GM12864 (cell line): ENCODE results near the gene CEACAM8.
"Not testable (repeated sequence)": the region's sequence is repeated elsewhere in the genome, so short reads cannot be mapped to it uniquely, and the experiment has no call there.

Source experiments
- DNase-seq: peaks from one replicate; pipeline ENCODE4 v3.0.0-alpha.2; 2011; ENCODE audit warnings: low read depth
- H3K4me3 ChIP-seq: 2 replicates; pipeline ENCODE4 v1.5.1; 2011; ENCODE audit warnings: mild to moderate bottlenecking, low read depth, low read length, control low read depth
- TF ChIP-seq, protein P1 (sequence below): IDR thresholded peaks from 2 replicates; pipeline ENCODE4 v1.5.1; 2011; ENCODE audit warnings: low read depth, mild to moderate bottlenecking, moderate library complexity, low read length, control low read depth, inconsistent platforms; ENCODE audit errors: missing control alignments

The CEACAM8 gene

DNA sequence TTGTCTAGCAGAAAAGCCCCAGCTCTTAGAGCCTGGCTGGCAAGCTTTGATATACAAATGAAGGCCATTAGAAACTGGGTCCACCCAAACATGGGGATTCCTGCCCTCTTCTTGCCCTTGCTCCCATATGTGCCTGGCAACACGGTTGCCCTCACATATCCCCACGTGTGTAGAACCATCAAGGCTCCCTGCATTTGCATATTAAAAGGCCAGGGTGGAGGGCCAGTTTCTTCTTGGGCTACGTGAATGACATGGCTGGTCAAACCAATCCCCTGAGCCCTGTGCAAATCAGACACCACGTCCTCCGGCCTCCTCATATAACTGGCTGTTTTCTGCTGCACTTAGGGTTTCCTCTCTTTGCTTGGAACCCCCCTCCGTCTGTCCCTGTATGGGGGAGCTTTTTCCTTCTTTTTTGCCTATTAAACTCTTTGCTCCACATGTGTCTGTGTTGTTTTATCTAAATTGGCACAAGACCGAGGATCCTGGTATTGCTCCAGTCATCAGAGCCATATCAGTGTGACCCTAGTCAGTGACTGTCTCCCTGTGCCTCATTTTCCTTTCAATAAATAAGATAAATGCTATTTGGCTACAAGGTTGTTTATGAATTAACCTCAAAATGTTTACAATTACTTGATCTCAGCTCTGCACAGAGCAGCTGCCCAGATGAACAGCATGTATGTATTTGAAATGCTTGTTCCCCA lies 36.1 kb downstream of the CEACAM8 start:
- TF ChIP-seq, protein P1, sequence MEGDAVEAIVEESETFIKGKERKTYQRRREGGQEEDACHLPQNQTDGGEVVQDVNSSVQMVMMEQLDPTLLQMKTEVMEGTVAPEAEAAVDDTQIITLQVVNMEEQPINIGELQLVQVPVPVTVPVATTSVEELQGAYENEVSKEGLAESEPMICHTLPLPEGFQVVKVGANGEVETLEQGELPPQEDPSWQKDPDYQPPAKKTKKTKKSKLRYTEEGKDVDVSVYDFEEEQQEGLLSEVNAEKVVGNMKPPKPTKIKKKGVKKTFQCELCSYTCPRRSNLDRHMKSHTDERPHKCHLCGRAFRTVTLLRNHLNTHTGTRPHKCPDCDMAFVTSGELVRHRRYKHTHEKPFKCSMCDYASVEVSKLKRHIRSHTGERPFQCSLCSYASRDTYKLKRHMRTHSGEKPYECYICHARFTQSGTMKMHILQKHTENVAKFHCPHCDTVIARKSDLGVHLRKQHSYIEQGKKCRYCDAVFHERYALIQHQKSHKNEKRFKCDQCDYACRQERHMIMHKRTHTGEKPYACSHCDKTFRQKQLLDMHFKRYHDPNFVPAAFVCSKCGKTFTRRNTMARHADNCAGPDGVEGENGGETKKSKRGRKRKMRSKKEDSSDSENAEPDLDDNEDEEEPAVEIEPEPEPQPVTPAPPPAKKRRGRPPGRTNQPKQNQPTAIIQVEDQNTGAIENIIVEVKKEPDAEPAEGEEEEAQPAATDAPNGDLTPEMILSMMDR: no peak
- no peak overlapping the region for H3K4me3 ChIP-seq
- no peak for DNase-seq

DNA sequence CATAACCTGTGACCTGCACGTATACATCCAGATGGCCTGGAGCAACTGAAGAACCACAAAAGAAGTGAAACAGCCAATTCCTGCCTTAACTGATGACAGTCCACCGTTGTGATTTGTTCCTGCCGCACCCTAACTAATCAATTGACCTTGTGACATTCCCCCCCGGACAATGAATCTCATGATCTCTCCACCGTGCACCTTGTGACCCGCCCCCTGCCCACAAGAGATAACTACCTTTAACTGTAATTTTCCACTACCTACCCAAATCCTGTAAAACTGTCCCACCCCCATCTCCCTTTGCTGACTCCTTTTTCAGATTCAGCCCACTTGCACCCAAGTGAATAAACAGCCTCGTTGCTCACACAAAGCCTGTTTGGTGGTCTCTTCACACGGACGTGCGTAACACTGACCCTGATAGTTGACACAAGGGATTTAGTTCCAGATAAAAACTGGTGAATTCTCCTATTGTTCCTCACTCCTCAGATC lies 37.3 kb downstream of the CEACAM8 start:
- not testable (repeated sequence) for H3K4me3 ChIP-seq, DNase-seq

DNA sequence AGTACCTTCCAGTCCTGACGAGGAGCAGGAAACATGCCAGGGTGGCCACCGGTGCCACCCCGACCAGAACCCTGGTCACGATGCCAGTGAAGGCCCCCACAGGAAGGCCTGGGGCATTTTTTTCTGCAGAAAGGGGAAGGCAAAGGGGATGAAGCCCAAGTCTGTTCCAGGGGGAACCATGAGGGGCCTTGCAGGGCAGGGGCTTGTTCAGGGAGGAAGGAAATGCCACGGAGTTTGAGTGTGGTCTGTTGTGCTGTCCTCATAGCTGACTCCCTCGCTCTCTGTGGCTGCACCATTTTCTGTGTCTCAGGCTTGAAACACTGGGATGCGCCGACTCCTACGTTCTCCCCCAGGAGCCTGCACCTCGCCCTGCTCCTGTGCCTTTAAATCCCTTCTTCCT lies 38.9 kb downstream of the CEACAM8 start:
- TF ChIP-seq, protein P1: no peak
- H3K4me3 ChIP-seq: no peak overlapping the region
- DNase-seq: no peak

DNA sequence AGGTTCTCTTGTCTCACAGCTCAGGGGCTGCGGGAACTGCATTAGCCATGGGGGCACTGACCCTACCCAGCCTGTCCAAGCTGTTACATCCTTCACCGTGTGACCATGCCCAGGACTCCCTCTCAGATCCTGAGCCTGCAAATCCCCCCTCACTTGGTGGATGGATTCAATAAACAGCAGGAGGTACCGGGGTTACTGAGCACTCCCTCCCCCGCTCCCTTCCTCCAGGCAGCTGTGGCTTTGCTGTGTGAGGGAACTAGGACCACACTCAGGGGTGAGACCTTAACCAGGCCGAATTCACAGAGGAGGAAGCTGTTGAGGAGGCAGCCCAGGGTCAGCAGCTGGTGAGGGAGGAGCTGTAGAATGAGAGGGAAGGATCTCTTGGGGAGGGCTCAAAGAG lies 39.4 kb downstream of the CEACAM8 start:
- H3K4me3 ChIP-seq: no peak overlapping the region
- no peak for DNase-seq
- TF ChIP-seq, protein P1: no peak

DNA sequence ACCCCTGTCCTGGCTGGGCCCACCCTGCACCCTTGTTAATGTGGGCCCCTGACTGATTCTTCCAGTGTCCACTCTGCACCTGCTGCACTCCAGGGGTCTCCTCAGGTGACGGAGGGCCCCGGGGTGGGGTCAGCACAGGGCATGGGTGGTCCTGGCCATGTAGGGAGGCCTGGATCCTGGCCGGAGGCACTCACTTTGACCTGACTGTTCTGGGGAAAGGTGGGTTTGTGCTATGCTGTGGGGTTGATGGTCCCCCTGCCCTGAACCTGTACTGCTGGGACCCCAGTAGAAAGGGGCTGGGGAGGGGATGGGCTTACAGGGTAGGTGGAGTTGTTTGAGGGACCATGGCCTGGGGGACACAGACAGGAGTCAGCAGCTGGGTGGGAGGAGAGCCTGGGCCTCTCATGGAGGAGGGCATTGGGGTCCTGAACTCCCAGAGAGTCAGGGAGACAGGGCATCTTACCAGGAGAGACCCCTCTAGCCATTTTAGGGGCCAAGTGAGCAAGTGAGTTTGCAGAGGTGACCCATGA lies 40.6 kb downstream of the CEACAM8 start:
- no peak for DNase-seq
- no peak overlapping the region for H3K4me3 ChIP-seq
- TF ChIP-seq, protein P1: no peak

DNA sequence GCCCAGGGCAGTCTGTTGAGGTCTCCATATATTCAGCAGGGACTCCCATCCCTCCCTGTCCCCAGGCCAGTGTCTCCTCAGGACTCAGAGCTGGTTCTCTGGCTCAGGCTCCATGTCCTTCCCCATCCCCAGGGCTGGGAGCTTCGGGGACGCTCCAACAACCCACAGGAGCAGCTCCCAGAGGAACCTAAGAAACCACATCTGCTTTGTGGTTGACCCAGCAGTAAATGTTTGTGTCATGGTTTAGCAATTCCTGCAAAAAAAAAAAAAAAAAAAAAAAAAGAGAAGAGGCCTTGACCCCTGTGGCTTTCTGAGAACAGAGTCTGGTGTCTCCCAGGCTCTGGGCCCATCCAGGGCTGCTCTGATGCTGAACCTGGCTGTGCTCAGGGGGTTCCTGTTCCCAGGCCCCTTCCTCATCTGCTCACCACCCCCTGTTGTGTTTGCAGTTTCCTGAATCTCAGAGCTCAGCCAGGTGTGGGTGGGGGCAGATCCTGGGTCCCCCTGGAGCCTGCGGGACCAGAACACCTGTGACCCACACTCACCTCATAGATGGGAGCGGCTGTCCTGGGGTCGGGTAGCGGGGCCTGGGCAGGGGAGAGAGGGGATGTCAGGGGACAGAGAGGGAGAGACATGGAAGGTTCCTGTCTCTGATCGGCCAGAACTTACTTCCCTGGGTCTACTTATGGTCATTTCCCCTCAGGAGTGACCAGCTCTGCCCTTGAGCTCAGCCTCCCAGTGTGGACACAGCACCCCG lies 41.3 kb downstream of the CEACAM8 start:
- H3K4me3 ChIP-seq: no peak overlapping the region
- TF ChIP-seq, protein P1: no peak
- no peak for DNase-seq

DNA sequence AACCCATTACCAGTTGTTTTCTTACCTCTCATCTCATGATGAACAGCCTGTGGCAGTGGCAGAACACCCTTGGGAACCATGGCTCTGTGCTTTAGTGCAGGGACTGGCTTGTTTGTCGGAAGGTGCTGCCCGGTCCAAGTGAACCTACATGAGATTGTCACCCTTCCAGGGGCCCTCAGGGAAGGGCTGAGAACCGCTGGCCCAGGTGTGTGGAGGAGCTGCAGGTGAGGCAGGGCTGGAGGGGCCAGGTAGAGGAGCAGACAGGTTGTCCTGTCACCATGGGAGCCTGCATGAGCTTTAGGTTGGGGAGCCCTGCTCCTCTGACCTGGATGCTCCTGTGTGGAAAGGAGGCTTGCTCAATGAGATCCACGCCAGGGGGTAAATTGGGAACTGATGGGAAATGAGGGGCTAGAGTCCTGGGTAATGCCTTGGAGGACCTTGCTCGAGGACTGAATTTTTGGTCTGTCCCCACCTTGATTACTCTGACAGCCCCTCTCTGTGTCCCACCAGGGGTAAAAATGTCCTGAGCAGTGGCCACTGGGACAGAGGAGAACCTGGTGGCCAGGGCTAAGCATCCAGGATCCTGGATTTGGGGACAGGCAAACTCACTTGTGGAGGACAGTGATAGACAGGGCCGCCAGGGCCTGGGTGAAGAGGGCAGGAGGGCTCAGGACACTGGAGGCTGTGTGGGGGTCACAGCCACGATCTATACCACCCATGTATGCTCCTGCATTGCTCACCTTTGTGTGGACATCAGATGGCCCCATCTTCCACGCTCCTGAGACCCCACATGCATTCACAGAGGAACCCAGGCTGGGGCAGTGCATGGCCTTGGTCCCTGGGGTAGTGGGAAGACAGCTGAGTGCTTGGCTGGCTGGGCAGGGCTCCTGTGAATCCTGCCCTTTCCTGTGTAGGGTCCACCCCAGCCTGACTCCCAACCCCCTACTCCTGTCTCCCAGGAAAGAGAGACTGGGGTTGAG lies 42.3 kb downstream of the CEACAM8 start:
- no peak overlapping the region for H3K4me3 ChIP-seq
- DNase-seq: no peak
- TF ChIP-seq, protein P1: no peak

DNA sequence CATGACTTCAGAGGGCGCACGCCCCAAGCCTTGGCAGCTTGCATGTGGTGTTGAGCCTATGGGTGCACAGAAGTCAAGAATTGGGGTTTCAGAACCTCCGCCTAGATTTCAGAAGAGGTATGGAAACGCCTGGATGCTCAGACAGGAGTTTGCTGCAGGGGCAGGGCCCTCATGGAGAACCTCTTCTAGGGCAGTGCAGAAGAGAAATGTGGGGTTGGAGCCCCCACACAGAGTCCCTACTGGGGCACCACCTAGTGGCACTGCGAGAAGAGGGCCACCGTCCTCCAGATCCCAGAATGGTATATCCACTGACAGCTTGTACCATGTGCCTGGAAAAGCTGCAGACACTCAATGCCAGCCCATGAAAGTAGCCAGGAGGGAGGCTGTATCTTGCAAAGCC lies 44.2 kb downstream of the CEACAM8 start:
- not testable (repeated sequence) for DNase-seq, H3K4me3 ChIP-seq

DNA sequence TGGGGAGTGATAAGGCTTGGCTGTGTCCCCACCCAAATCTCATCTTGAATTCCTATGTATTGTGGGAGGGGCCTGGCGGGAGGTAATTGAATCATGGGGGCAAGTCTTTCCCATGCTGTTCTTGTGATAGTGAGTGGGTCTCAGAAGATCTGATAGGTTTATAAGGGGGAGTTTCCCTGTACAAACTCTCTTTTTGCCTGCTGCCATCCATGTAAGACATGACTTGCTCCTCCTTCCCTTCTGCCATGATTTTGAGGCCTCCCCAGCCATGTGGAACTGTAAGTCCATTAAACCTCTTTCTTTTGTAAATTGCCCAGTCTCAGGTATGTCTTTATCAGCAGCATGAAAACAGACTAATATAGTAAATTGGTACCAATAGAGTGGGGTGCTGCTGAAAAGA lies 45.7 kb downstream of the CEACAM8 start:
- not testable (repeated sequence) for H3K4me3 ChIP-seq, DNase-seq
